ENCODE results near the gene OR2M2. TPM values are rescaled to one million over a fixed set of nuclear protein-coding genes. Genes with fewer than 3 reads are reported as not detected.

The OR2M2 gene
- total RNA-seq, 1 experiment from 2014 or later: not detected

DNA sequence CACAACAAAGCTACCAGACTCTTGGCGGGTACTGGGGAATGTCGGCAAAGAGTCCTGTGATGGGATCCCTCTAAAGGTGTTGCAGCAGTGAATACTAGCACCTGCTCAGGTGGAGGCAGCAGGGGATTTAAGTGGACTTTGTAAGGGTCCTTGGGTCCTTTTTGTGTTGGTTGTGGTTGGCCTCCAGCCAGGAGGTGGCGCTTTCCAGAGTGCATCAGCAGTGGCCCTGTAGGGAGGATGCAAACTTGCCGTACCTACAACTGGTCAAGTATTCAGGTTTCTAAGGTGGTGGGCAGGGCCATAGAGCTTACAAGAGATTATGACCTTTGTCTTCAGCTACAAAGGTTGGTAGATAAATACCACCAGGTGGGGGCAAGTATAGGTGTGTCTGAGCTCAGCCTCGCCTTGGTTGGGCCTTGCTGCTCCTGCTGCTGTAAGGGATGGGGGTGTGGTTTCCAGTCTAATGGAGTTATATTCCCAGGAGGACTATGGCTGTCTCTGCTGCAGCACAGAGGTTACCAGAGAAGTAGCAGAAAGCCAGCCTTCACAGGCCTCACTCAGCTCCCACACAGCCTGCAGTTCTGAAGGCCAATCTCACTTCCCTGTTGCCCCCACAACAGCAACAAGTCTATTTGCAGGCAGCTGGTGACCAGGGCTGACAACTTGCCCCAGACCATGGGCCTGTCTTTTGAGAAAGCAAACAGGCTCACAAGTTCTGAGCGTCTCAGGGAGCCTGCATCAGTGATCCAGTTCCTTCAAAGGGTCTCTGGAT lies 22.4 kb upstream of the OR2M2 start:
- H3K27ac Mint-ChIP-seq (ENCODE audit: unreplicated experiment): no peak overlapping the region
- POLR2A ChIA-PET: no interaction called here
- no peak for DNase-seq
- no peaks in the 10 kb centered on the region for H3K36me3 Mint-ChIP-seq (ENCODE audit: insufficient read depth, unreplicated experiment)
- H3K4me1 Mint-ChIP-seq (ENCODE audit: low read depth, unreplicated experiment): no peaks in the 10 kb centered on the region
- Histone ChIP-seq H3K4me1 (no peaks in the 10 kb centered on the region), H3K36me3 (ENCODE audit: control insufficient read depth, insufficient read depth, low read length) (no peaks in the 10 kb centered on the region), H3K9me3 (no peaks in the 10 kb centered on the region), H3K4me3 (ENCODE audit: low read depth, low read length) (no peak overlapping the region), H3K27me3 (replicated peaks; ENCODE audit: control insufficient read depth, insufficient read depth, low read length) (no peaks in the 10 kb centered on the region)
- intact Hi-C loops (cut with micrococcal nuclease; ENCODE audit: unreplicated experiment): no loop called here
- no peaks in the 10 kb centered on the region for H3K27me3 Mint-ChIP-seq (ENCODE audit: insufficient read depth, unreplicated experiment)
- H3K4me3 Mint-ChIP-seq (ENCODE audit: unreplicated experiment): no peak overlapping the region
- no TSS peak for BruUV-seq (replicated peaks)
- H3K9me3 Mint-ChIP-seq (ENCODE audit: unreplicated experiment): peaks cover 22% of the 10 kb centered on the region
- CTCF ChIA-PET: no interaction called here
- TF ChIP-seq, protein P1, sequence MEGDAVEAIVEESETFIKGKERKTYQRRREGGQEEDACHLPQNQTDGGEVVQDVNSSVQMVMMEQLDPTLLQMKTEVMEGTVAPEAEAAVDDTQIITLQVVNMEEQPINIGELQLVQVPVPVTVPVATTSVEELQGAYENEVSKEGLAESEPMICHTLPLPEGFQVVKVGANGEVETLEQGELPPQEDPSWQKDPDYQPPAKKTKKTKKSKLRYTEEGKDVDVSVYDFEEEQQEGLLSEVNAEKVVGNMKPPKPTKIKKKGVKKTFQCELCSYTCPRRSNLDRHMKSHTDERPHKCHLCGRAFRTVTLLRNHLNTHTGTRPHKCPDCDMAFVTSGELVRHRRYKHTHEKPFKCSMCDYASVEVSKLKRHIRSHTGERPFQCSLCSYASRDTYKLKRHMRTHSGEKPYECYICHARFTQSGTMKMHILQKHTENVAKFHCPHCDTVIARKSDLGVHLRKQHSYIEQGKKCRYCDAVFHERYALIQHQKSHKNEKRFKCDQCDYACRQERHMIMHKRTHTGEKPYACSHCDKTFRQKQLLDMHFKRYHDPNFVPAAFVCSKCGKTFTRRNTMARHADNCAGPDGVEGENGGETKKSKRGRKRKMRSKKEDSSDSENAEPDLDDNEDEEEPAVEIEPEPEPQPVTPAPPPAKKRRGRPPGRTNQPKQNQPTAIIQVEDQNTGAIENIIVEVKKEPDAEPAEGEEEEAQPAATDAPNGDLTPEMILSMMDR (IDR thresholded peaks at IDR 0.05; ENCODE audit: insufficient read depth in 1 of 2, low read depth in 1 of 2, low read length in 1 of 2, severe bottlenecking in 1 of 2, unreplicated experiment in 1 of 2): no peak

DNA sequence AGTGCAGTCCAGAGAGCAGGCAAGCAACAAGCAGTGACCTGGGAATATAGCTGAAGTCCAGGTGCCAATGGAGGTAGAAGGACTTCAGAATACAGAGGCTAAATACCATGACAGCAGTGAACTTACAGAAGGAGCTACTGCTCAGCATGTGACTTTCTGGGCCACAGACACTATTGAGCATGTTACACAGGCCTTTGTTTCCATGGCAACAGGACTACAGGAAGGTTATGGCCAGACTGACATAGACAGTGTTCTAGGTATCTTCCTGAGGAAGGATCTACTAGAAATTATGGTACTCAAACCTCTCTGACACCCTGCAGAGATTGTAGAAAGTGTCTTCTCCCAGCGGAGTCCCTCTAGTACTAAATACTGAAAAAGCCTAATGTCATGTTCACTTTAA lies 18.7 kb upstream of the OR2M2 start:
- Histone ChIP-seq H3K27me3 (replicated peaks; ENCODE audit: control insufficient read depth, insufficient read depth, low read length) (no peaks in the 10 kb centered on the region), H3K36me3 (ENCODE audit: control insufficient read depth, insufficient read depth, low read length) (no peaks in the 10 kb centered on the region), H3K9me3 (no peaks in the 10 kb centered on the region), H3K4me1 (no peaks in the 10 kb centered on the region), H3K4me3 (ENCODE audit: low read depth, low read length) (no peak overlapping the region)
- BruUV-seq (replicated peaks): no TSS peak
- POLR2A ChIA-PET: no interaction called here
- TF ChIP-seq, protein P1 (IDR thresholded peaks at IDR 0.05; ENCODE audit: insufficient read depth in 1 of 2, low read depth in 1 of 2, low read length in 1 of 2, severe bottlenecking in 1 of 2, unreplicated experiment in 1 of 2): no peak
- no peak for DNase-seq
- Mint-ChIP-seq H3K36me3 (ENCODE audit: insufficient read depth, unreplicated experiment) (no peaks in the 10 kb centered on the region), H3K27me3 (ENCODE audit: insufficient read depth, unreplicated experiment) (no peaks in the 10 kb centered on the region), H3K27ac (ENCODE audit: unreplicated experiment) (no peak overlapping the region), H3K4me3 (ENCODE audit: unreplicated experiment) (no peak overlapping the region), H3K4me1 (ENCODE audit: low read depth, unreplicated experiment) (no peaks in the 10 kb centered on the region), H3K9me3 (ENCODE audit: unreplicated experiment) (peaks cover 11% of the 10 kb centered on the region)
- intact Hi-C loops (cut with micrococcal nuclease; ENCODE audit: unreplicated experiment): no loop called here
- CTCF ChIA-PET: no interaction called here

GRCh38 chr1:248158758-248159157 lies 15.9 kb upstream of the OR2M2 start:
- Histone ChIP-seq H3K9me3 (peaks cover 3% of the 10 kb centered on the region; the same call in 1 of the 2 replicates), H3K4me3 (ENCODE audit: low read depth, low read length) (no peak overlapping the region), H3K4me1 (no peaks in the 10 kb centered on the region), H3K36me3 (ENCODE audit: control insufficient read depth, insufficient read depth, low read length) (no peaks in the 10 kb centered on the region), H3K27me3 (replicated peaks; ENCODE audit: control insufficient read depth, insufficient read depth, low read length) (no peaks in the 10 kb centered on the region)
- no peaks in the 10 kb centered on the region for H3K4me1 Mint-ChIP-seq (ENCODE audit: low read depth, unreplicated experiment)
- ChIA-PET POLR2A (no interaction called here), CTCF (no interaction called here)
- no peaks in the 10 kb centered on the region for H3K9me3 Mint-ChIP-seq (ENCODE audit: unreplicated experiment)
- TF ChIP-seq, protein P1 (IDR thresholded peaks at IDR 0.05; ENCODE audit: insufficient read depth in 1 of 2, low read depth in 1 of 2, low read length in 1 of 2, severe bottlenecking in 1 of 2, unreplicated experiment in 1 of 2): no peak
- DNase-seq: no peak
- no peak overlapping the region for H3K27ac Mint-ChIP-seq (ENCODE audit: unreplicated experiment)
- BruUV-seq (replicated peaks): no TSS peak
- H3K36me3 Mint-ChIP-seq (ENCODE audit: insufficient read depth, unreplicated experiment): no peaks in the 10 kb centered on the region
- intact Hi-C loops (cut with micrococcal nuclease; ENCODE audit: unreplicated experiment): no loop called here
- H3K27me3 Mint-ChIP-seq (ENCODE audit: insufficient read depth, unreplicated experiment): no peaks in the 10 kb centered on the region
- no peak overlapping the region for H3K4me3 Mint-ChIP-seq (ENCODE audit: unreplicated experiment)
